Measurements from ENCODE around the gene WT1. TPM values are rescaled to one million over a fixed set of nuclear protein-coding genes. Genes with fewer than 3 reads are reported as not detected.

WT1 gene
- total and polyA plus RNA-seq, 2 donors, result 0.16 to 0.94 TPM

DNA sequence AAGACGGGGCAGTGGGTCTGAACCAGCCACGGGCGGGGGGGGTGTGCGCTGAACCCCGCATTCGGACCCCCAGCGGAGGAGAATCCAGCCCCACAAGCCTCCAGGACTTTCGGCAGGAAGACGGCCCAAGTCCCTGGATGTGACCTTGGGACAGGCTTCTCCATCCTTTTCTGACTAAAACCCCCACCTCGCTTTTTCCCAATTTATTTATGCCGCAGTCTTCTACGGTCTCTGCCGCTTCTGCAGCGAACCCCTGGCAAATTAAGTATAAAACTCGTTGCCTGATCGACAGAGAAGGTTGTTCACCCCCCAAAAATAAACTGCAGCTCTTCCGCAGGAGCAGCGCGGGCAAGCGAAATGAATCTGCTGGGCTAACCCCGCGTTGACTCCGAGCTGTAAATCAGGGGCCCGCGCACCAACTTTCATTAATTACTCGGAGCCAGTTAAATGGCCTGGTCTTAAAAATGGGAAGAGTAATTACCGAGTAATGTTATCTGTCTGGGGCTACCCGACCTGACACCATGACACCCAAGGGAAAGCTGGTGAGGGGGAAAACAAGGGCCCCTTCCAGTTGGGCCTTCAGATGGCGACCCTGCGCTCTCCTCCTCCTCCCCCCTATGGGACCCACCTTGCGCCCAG is 6.6 kb downstream of the WT1 start:
- DNase-seq (ENCODE audit: low read depth in 6 of 9, low spot score in 9 of 9), result no peak
- Histone ChIP-seq H3K36me3 (ENCODE audit: control insufficient read depth in 2 of 2, insufficient read depth in 2 of 2, low read length in 1 of 2) (no peaks in the 10 kb centered on the region), H3K27ac (ENCODE audit: low read depth in 1 of 2, low read length in 1 of 2) (no peak overlapping the region), H3K4me3 (ENCODE audit: low read length in 2 of 2) (no peak overlapping the region), H3K9me3 (ENCODE audit: control insufficient read depth in 2 of 2, insufficient read depth in 1 of 2, low read length in 1 of 2) (peaks cover 3 to 15% of the 10 kb centered on the region in 2 donors), H3K27me3 (ENCODE audit: control insufficient read depth in 2 of 2, insufficient read depth in 1 of 2, low read length in 1 of 2) (peaks cover 74 to 83% of the 10 kb centered on the region in 2 donors), H3K4me1 (ENCODE audit: control insufficient read depth in 2 of 2, insufficient read depth in 2 of 2, low read length in 2 of 2) (peaks cover 6 to 39% of the 10 kb centered on the region in 2 donors)
- WGBS, result 22% methylated on average over 31 of the region's 31 CpGs

GRCh38 chr11:32427935-32428664 is 7.2 kb downstream of the WT1 start:
- Histone ChIP-seq H3K27ac (ENCODE audit: low read depth in 1 of 2, low read length in 1 of 2) (no peak overlapping the region), H3K4me1 (ENCODE audit: control insufficient read depth in 2 of 2, insufficient read depth in 2 of 2, low read length in 2 of 2) (peaks cover 6 to 40% of the 10 kb centered on the region in 2 donors), H3K27me3 (ENCODE audit: control insufficient read depth in 2 of 2, insufficient read depth in 1 of 2, low read length in 1 of 2) (peaks cover 70 to 76% of the 10 kb centered on the region in 2 donors), H3K36me3 (ENCODE audit: control insufficient read depth in 2 of 2, insufficient read depth in 2 of 2, low read length in 1 of 2) (no peaks in the 10 kb centered on the region), H3K9me3 (ENCODE audit: control insufficient read depth in 2 of 2, insufficient read depth in 1 of 2, low read length in 1 of 2) (peaks cover 3 to 12% of the 10 kb centered on the region in 2 donors), H3K4me3 (ENCODE audit: low read length in 2 of 2) (no peak overlapping the region)
- 23% methylated on average over 41 of the region's 41 CpGs for WGBS
- DNase-seq (ENCODE audit: low read depth in 6 of 9, low spot score in 9 of 9), result peak in 2 of 9 donors; percentile 40 to 51

DNA sequence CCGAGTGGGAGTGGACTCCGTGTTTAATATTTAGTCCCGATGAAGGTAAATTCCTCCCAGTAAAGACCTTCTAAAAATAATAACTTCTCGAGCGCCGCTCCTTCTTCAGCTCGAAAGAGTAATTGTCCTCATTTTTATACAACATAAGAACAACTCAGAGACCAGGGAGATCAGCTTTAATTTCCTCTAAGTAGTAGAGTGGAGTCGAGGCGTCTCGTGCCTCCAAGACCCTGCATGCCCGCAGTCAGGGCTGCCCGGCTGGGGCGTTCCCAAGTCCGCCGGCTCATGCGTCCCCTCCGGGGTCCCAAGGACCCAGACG is 7.8 kb downstream of the WT1 start:
- H3K27me3 ChIP-seq (ENCODE audit: control insufficient read depth in 2 of 2, insufficient read depth in 1 of 2, low read length in 1 of 2), result peaks cover 65 to 71% of the 10 kb centered on the region in 2 donors
- peaks cover 6 to 42% of the 10 kb centered on the region in 2 donors for H3K4me1 ChIP-seq (ENCODE audit: control insufficient read depth in 2 of 2, insufficient read depth in 2 of 2, low read length in 2 of 2)
- DNase-seq (ENCODE audit: low read depth in 6 of 9, low spot score in 9 of 9), result no peak
- no peak overlapping the region for H3K27ac ChIP-seq (ENCODE audit: low read depth in 1 of 2, low read length in 1 of 2)
- H3K4me3 ChIP-seq (ENCODE audit: low read length in 2 of 2), result no peak overlapping the region
- H3K9me3 ChIP-seq (ENCODE audit: control insufficient read depth in 2 of 2, insufficient read depth in 1 of 2, low read length in 1 of 2), result peaks cover 3 to 12% of the 10 kb centered on the region in 2 donors
- WGBS, result 13% methylated on average over 18 of the region's 18 CpGs
- H3K36me3 ChIP-seq (ENCODE audit: control insufficient read depth in 2 of 2, insufficient read depth in 2 of 2, low read length in 1 of 2), result no peaks in the 10 kb centered on the region

DNA sequence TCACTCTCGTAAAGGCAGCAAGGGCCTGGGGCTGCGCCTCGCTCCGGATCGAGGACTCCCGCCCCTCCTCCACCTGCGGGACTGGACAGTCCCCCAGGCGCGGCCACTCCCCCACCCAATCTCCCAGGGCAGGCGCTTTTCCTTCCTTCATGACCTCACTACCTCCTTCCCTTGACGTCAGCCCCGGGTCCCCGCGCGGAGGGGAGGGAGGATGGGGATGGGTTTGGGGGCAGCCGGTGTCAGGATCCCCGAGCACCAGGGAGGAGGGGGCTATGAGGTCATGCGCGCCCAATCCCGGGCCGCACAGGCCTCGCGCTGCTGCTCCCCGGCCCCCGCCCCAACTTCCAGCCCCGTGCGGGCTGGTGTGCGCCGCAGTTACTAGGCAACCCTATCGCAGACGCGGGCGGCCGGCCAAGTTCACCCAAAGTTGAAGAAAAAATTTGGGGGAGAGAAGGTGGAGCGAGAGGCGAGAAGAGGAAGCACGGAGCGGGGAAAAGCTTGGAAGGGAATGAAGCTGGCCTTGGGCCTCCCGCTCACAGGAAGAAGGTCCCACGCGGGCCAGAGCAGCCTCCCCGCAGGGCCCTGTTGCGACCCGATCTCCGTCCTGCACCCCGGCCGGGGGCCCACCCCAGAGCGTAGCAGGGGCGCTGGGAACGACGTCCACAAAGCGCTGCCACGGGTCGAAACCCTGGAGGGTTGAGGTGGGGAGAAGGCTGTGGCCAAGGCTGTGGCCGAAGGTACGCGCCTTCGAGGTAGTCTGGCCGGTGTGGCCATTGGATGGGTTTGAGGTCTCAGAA is 8.3 kb downstream of the WT1 start:
- peaks cover 3 to 12% of the 10 kb centered on the region in 2 donors for H3K9me3 ChIP-seq (ENCODE audit: control insufficient read depth in 2 of 2, insufficient read depth in 1 of 2, low read length in 1 of 2)
- H3K36me3 ChIP-seq (ENCODE audit: control insufficient read depth in 2 of 2, insufficient read depth in 2 of 2, low read length in 1 of 2), result no peaks in the 10 kb centered on the region
- H3K4me3 ChIP-seq (ENCODE audit: low read length in 2 of 2), result peak overlapping the region in 1 of 2 donors; percentile 12
- H3K27me3 ChIP-seq (ENCODE audit: control insufficient read depth in 2 of 2, insufficient read depth in 1 of 2, low read length in 1 of 2), result peaks cover 59 to 66% of the 10 kb centered on the region in 2 donors
- peak in 1 of 9 donors; percentile 53 for DNase-seq (ENCODE audit: low read depth in 6 of 9, low spot score in 9 of 9)
- peaks cover 9 to 48% of the 10 kb centered on the region in 2 donors for H3K4me1 ChIP-seq (ENCODE audit: control insufficient read depth in 2 of 2, insufficient read depth in 2 of 2, low read length in 2 of 2)
- H3K27ac ChIP-seq (ENCODE audit: low read depth in 1 of 2, low read length in 1 of 2), result no peak overlapping the region
- 7% methylated on average over 59 of the region's 59 CpGs for WGBS

GRCh38 chr11:32426192-32426591 is 9.1 kb downstream of the WT1 start:
- Histone ChIP-seq H3K4me3 (ENCODE audit: low read length in 2 of 2) (no peak overlapping the region), H3K4me1 (ENCODE audit: control insufficient read depth in 2 of 2, insufficient read depth in 2 of 2, low read length in 2 of 2) (peaks cover 17 to 54% of the 10 kb centered on the region in 2 donors), H3K27me3 (ENCODE audit: control insufficient read depth in 2 of 2, insufficient read depth in 1 of 2, low read length in 1 of 2) (peaks cover 53 to 57% of the 10 kb centered on the region in 2 donors), H3K9me3 (ENCODE audit: control insufficient read depth in 2 of 2, insufficient read depth in 1 of 2, low read length in 1 of 2) (peaks cover 3 to 7% of the 10 kb centered on the region in 2 donors), H3K27ac (ENCODE audit: low read depth in 1 of 2, low read length in 1 of 2) (no peak overlapping the region), H3K36me3 (ENCODE audit: control insufficient read depth in 2 of 2, insufficient read depth in 2 of 2, low read length in 1 of 2) (no peaks in the 10 kb centered on the region)
- DNase-seq (ENCODE audit: low read depth in 6 of 9, low spot score in 9 of 9), result no peak
- WGBS, result 74% methylated on average over 12 of the region's 12 CpGs

DNA sequence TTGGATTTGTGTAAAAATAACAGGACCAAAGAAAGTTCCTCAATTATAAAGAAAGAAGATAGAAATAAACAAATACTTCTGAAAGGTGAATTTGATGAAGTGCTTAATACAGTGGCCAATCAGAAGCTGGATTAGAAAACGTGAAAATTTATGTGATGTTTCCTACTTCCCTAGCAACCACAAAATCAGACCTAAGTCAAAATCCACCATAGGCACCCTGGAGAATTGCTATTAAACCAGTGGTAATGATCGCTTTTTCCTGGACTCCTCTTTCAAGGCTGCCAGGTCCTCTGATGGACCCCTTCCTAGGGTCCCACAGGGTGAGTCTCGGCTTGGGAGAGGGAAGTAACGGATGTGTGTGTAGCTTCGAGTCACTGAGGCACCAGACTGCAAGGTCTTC is 9.6 kb downstream of the WT1 start:
- H3K4me3 ChIP-seq (ENCODE audit: low read length in 2 of 2), result no peak overlapping the region
- H3K27ac ChIP-seq (ENCODE audit: low read depth in 1 of 2, low read length in 1 of 2), result no peak overlapping the region
- peaks cover 21 to 54% of the 10 kb centered on the region in 2 donors for H3K4me1 ChIP-seq (ENCODE audit: control insufficient read depth in 2 of 2, insufficient read depth in 2 of 2, low read length in 2 of 2)
- 81% methylated on average over 5 of the region's 5 CpGs for WGBS
- peaks cover 1 to 3% of the 10 kb centered on the region in 2 donors for H3K9me3 ChIP-seq (ENCODE audit: control insufficient read depth in 2 of 2, insufficient read depth in 1 of 2, low read length in 1 of 2)
- H3K36me3 ChIP-seq (ENCODE audit: control insufficient read depth in 2 of 2, insufficient read depth in 2 of 2, low read length in 1 of 2), result no peaks in the 10 kb centered on the region
- no peak for DNase-seq (ENCODE audit: low read depth in 6 of 9, low spot score in 9 of 9)
- peaks cover 49 to 53% of the 10 kb centered on the region in 2 donors for H3K27me3 ChIP-seq (ENCODE audit: control insufficient read depth in 2 of 2, insufficient read depth in 1 of 2, low read length in 1 of 2)

DNA sequence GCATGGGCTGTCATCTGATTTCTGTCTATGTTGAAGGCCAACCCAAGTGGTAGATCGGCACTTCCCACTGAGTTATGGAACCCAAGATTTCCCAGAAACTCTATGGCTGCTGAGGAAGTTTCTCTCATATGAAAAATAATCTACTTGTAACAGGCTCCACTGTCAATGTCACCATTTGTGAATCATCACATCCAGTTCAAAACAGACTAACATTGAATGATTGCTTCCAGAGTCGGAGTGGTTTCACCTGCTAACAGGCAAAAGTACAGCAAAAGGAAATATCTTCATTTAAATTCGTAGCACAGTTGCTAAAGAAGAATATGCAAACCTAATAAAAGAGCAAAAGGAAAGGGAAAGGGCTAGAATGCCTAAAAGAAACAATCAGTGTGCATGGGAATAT is 12.8 kb downstream of the WT1 start:
- Histone ChIP-seq H3K27me3 (ENCODE audit: control insufficient read depth in 2 of 2, insufficient read depth in 1 of 2, low read length in 1 of 2) (peaks cover 19 to 21% of the 10 kb centered on the region in 2 donors), H3K36me3 (ENCODE audit: control insufficient read depth in 2 of 2, insufficient read depth in 2 of 2, low read length in 1 of 2) (no peaks in the 10 kb centered on the region)
- WGBS, result 62% methylated on average over 3 of the region's 3 CpGs

DNA sequence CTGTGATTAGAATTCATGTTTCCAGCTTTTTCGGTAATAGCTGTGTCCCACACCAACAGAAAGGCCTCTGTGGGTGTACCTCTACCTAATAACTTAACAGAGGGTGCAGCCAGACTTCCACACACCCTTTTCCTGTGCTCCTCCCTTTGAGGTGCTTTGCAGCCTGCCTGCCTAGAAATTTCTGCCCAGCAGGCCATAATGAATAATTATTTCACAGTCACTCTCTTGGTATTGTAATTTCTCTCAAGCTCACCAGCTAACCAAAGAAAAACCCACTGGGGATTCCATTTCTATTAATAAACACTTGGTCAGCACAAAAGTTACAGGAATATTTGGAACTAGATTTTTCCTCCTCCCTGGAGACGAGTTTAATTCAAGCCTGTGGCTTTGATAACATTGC is 13.3 kb downstream of the WT1 start:
- DNase-seq (ENCODE audit: low read depth in 6 of 9, low spot score in 9 of 9), result no peak
- peak overlapping the region in 1 of 2 donors; percentile 73 for H3K27ac ChIP-seq (ENCODE audit: low read depth in 1 of 2, low read length in 1 of 2)
- WGBS, result 50% methylated on average over 2 of the region's 2 CpGs
- no peak overlapping the region for H3K4me3 ChIP-seq (ENCODE audit: low read length in 2 of 2)
- peaks cover 0 to 1% of the 10 kb centered on the region in 2 donors for H3K9me3 ChIP-seq (ENCODE audit: control insufficient read depth in 2 of 2, insufficient read depth in 1 of 2, low read length in 1 of 2)
- peaks cover 13 to 15% of the 10 kb centered on the region in 2 donors for H3K27me3 ChIP-seq (ENCODE audit: control insufficient read depth in 2 of 2, insufficient read depth in 1 of 2, low read length in 1 of 2)
- no peaks in the 10 kb centered on the region for H3K36me3 ChIP-seq (ENCODE audit: control insufficient read depth in 2 of 2, insufficient read depth in 2 of 2, low read length in 1 of 2)
- H3K4me1 ChIP-seq (ENCODE audit: control insufficient read depth in 2 of 2, insufficient read depth in 2 of 2, low read length in 2 of 2), result peaks cover 20 to 61% of the 10 kb centered on the region in 2 donors

More for the DNA sequence above, 12.8 kb downstream of the WT1 start:
- Histone ChIP-seq H3K4me3 (ENCODE audit: low read length in 2 of 2) (no peak overlapping the region), H3K9me3 (ENCODE audit: control insufficient read depth in 2 of 2, insufficient read depth in 1 of 2, low read length in 1 of 2) (peaks cover 0 to 1% of the 10 kb centered on the region in 2 donors), H3K27ac (ENCODE audit: low read depth in 1 of 2, low read length in 1 of 2) (no peak overlapping the region), H3K4me1 (ENCODE audit: control insufficient read depth in 2 of 2, insufficient read depth in 2 of 2, low read length in 2 of 2) (peaks cover 24 to 64% of the 10 kb centered on the region in 2 donors)
- no peak for DNase-seq (ENCODE audit: low read depth in 6 of 9, low spot score in 9 of 9)

All from thymus (tissue), 11 donors.